ENCODE data around the gene RASA3. TPM values are rescaled to one million over a fixed set of nuclear protein-coding genes. Genes with fewer than 3 reads are reported as not detected.

RASA3 gene
- total RNA-seq, 1 donor from 2014 or later = 2.6 TPM

DNA sequence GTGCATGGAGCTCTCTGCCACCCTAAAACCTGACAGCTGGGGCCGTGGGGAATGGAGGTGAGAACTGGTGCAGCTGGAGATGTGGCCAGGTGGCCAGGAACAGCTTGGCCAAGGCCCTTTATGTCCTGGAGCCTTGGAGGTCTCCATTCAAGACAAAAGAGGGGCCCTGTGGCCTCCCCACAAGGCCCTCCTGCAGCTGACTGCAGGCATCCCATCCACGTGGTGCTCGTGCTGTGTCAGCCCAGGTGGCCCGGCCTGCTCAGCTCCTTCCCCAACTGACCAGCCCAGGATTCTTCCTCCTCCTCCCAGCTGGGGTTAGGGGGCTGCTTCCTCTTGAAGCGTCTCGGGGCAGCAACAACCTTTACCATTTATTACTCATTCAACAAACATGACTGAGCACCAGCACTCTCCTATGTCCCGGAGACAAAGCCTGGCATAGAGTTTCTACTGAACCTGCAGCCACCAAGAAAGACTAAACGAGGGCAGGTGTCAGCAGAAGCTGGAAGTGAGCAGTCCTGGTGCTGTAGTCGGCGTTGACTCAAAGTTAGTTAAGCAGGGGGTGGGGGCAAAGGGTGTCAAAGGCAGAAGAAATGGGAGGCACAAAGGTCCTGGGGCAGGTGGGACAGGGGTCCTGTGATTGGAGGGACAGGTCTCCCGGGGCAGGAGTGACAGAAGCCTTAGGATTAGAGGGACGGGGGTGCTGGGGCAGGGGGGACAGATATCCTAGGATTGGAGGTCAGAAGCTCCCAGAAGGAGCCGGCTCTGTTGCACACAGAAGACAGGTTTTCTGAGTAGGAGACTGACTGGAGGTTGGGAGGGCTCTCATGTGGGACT is 135.3 kb downstream of the RASA3 start:
- Histone ChIP-seq H3K36me3 (ENCODE audit: control insufficient read depth, insufficient read depth, low read length) (no peaks in the 10 kb centered on the region), H3K4me3 (ENCODE audit: low read depth, low read length) (no peak overlapping the region), H3K27me3 (ENCODE audit: control insufficient read depth, insufficient read depth, low read length) (no peaks in the 10 kb centered on the region)
- DNase-seq (ENCODE audit: low read depth) = no peak
- FAIRE-seq = no peak
- TF ChIP-seq, protein P1, sequence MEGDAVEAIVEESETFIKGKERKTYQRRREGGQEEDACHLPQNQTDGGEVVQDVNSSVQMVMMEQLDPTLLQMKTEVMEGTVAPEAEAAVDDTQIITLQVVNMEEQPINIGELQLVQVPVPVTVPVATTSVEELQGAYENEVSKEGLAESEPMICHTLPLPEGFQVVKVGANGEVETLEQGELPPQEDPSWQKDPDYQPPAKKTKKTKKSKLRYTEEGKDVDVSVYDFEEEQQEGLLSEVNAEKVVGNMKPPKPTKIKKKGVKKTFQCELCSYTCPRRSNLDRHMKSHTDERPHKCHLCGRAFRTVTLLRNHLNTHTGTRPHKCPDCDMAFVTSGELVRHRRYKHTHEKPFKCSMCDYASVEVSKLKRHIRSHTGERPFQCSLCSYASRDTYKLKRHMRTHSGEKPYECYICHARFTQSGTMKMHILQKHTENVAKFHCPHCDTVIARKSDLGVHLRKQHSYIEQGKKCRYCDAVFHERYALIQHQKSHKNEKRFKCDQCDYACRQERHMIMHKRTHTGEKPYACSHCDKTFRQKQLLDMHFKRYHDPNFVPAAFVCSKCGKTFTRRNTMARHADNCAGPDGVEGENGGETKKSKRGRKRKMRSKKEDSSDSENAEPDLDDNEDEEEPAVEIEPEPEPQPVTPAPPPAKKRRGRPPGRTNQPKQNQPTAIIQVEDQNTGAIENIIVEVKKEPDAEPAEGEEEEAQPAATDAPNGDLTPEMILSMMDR (IDR thresholded peaks at IDR 0.05; ENCODE audit: insufficient read depth, low read length, severe bottlenecking) = no peak

DNA sequence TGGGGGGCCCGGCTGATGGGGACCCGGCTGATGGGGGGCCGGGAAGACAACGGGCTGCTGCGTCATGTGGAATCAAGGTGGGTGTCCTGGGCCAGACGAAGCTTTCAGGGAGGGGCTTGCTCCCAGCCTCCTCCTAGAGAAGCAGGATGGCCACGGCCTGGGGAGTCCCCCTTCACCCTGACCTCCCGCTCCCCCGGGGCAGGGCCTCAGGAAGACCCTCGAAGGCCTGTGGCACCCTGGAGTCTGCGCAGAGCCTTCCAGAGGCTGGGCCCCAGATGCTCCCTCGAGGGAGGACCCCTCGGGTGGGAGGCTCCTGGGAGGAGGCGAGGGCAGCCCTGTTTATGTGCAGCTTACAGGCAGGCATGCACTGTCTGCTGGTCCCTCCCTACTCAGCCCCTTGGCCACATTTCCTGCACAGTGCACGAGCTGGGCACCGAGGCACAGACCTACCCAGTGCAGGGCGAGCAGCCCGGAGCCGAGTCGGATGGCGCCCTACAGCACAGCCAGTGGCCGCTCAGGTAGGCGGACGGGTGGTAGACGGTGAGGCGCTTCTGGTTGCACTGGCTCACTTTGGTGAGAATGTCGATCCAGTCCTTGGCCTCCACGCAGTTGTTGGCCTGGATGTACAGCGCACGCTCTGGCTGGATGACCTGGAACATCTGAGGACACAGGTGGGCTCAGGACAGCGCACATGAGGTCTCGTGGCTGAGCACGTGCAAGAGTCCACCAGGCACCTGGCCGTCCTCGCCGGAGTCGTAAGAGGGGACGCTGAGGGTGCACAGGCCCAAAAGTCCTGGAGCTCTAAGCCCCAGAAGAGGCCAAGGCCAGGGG is 136.1 kb downstream of the RASA3 start:
- TF ChIP-seq, protein P1 (IDR thresholded peaks at IDR 0.05; ENCODE audit: insufficient read depth, low read length, severe bottlenecking) = no peak
- DNase-seq (ENCODE audit: low read depth) = no peak
- no peaks in the 10 kb centered on the region for H3K36me3 ChIP-seq (ENCODE audit: control insufficient read depth, insufficient read depth, low read length)
- no peaks in the 10 kb centered on the region for H3K27me3 ChIP-seq (ENCODE audit: control insufficient read depth, insufficient read depth, low read length)
- no peak for FAIRE-seq
- H3K4me3 ChIP-seq (ENCODE audit: low read depth, low read length) = no peak overlapping the region

DNA sequence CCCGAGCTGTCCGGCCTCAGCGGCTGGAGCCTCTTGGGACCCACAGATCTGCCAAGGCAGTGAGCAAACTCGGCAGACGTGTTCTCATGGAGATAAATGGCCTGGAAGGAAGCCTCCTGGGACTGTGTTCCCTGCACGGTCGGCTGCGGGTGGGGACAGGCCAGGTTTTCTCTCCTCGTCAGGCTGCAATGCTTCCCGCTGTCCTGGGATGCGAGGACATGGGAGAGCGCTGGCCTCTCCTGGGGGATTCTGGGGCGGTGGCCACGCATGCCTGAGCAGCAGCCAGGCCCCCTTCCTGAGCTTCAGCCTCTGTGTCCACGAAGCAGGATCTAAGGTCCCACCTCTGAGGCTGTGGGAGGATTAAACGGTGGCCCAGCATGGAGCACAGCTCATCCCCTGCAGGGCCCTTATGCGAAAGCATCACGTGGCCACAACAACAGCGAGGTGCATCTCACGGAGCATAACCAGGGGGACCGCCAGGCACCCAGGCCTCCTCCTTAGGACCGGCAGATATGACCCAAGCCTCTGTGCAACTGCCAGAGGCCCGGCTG is 137.3 kb downstream of the RASA3 start:
- no peak for FAIRE-seq
- no peak overlapping the region for H3K4me3 ChIP-seq (ENCODE audit: low read depth, low read length)
- TF ChIP-seq, protein P1 (IDR thresholded peaks at IDR 0.05; ENCODE audit: insufficient read depth, low read length, severe bottlenecking) = no peak
- no peaks in the 10 kb centered on the region for H3K36me3 ChIP-seq (ENCODE audit: control insufficient read depth, insufficient read depth, low read length)
- DNase-seq (ENCODE audit: low read depth) = no peak
- H3K27me3 ChIP-seq (ENCODE audit: control insufficient read depth, insufficient read depth, low read length) = no peaks in the 10 kb centered on the region

DNA sequence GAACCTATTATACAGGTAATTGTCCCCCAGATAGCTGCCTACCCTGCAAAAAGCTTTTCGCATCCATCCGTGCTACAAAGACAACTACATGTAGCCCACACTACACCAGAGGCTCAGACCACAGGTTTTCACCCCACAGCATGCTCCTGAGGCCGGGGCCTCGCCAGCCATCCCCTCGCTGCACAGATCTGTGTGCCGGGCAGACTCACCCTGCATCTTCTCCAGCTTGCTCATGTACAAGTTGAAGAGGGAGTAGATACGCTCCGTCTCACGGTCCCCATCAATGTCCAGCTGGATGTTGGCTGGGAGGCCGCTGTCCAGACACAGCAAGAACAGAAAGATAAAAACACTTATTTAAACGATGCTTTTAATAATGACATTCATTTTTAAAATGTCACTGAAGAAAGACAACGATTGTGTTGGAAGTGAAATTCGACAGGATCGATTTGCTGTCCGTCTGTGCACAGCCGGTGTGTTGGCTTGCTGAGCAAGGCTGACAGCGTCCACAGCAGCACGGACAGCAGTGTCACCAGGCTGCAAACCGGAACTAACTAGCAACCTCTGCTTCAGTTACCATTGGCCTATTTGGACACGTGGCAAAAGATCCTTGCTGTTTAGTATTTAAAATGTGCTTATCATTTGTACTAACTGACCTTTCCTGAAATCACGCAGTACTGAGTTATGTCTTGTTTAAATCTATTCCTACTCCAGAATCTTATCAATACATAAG is 140.0 kb downstream of the RASA3 start:
- FAIRE-seq = peak; percentile 64
- Histone ChIP-seq H3K4me3 (ENCODE audit: low read depth, low read length) (no peak overlapping the region), H3K27me3 (ENCODE audit: control insufficient read depth, insufficient read depth, low read length) (no peaks in the 10 kb centered on the region), H3K36me3 (ENCODE audit: control insufficient read depth, insufficient read depth, low read length) (no peaks in the 10 kb centered on the region)
- TF ChIP-seq, protein P1 (IDR thresholded peaks at IDR 0.05; ENCODE audit: insufficient read depth, low read length, severe bottlenecking) = no peak
- DNase-seq (ENCODE audit: low read depth) = no peak

DNA sequence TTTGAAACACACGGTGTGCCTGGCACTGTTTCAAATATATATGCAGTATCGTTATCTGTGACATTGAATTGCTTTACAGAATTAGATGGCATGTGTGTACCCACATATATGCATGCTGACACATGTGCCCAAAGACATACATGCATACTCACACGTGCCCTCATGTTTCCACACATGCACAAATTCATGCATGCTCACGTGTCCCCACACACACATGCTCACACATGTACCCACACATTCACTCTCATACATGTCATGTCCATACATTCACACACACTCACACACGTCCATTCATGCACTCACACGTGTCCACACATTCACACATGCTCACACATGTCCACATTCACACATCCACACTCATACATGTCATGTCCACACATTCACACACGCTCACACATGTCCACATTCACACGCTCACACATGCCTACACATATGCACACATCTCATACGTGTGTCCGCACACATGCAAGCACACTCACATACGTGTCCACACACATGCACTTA is 140.7 kb downstream of the RASA3 start:
- DNase-seq (ENCODE audit: low read depth) (no peak), FAIRE-seq (peak; percentile 99)
- TF ChIP-seq, protein P1 (IDR thresholded peaks at IDR 0.05; ENCODE audit: insufficient read depth, low read length, severe bottlenecking) = no peak
- Histone ChIP-seq H3K36me3 (ENCODE audit: control insufficient read depth, insufficient read depth, low read length) (no peaks in the 10 kb centered on the region), H3K4me3 (ENCODE audit: low read depth, low read length) (no peak overlapping the region), H3K27me3 (ENCODE audit: control insufficient read depth, insufficient read depth, low read length) (no peaks in the 10 kb centered on the region)

Data from bronchial epithelial cell (primary cell).